ENCODE measurements around the gene CD86. TPM values are rescaled to one million over a fixed set of nuclear protein-coding genes. Genes with fewer than 3 reads are reported as not detected.
A peak's percentile ranks its signal among the peaks of the same experiment; 100 is the strongest.

The CD86 gene
- total and polyA plus RNA-seq, 2 of the 8 experiments (the other 6 are each of a cell fraction or from before 2014, with no cell fraction given) = 0.12 to 0.30 TPM

GRCh38 chr3:122058294-122058693, 3.1 kb downstream of the CD86 start:
- Histone ChIP-seq H3K4me3 (ENCODE audit: extremely low read depth in 1 of 4, insufficient read depth in 2 of 4, low read depth in 3 of 4, low read length in 4 of 4) (no peak overlapping the region), H4K91ac (replicated peaks; ENCODE audit: insufficient read length, low read length) (no peak overlapping the region), H2BK120ac (replicated peaks; ENCODE audit: low read depth, low read length) (no peak overlapping the region), H3K4ac (replicated peaks; ENCODE audit: insufficient read length, low read depth, low read length) (no peak overlapping the region), H4K8ac (ENCODE audit: extremely low read depth, insufficient read depth, low read length) (no peak overlapping the region), H2BK15ac (ENCODE audit: low read length) (no peak overlapping the region), H3K18ac (ENCODE audit: extremely low read depth, low read length) (no peak overlapping the region), H2BK5ac (ENCODE audit: low read depth, low read length) (no peak overlapping the region), H3K27me3 (replicated peaks in 1 of 4; ENCODE audit: control insufficient read depth in 3 of 4, extremely low read depth in 1 of 4, insufficient read depth in 3 of 4, low read length in 3 of 4) (no peaks in the 10 kb centered on the region), H3K79me1 (ENCODE audit: low read depth, low read length) (no peaks in the 10 kb centered on the region), H3K9me3 (ENCODE audit: insufficient read depth in 2 of 2, low read depth in 1 of 2, low read length in 1 of 2) (no peaks in the 10 kb centered on the region), H3K9ac (replicated peaks in 1 of 4; ENCODE audit: extremely low read depth in 1 of 4, low read depth in 3 of 4, low read length in 3 of 4) (no peak overlapping the region), H4K20me1 (replicated peaks in 1 of 2; ENCODE audit: control insufficient read depth in 1 of 2, insufficient read depth in 2 of 2, low read length in 2 of 2) (no peaks in the 10 kb centered on the region), H3K23ac (ENCODE audit: insufficient read length) (no peak overlapping the region), H2AK5ac (ENCODE audit: low read depth, low read length) (no peak overlapping the region), H3K36me3 (ENCODE audit: control insufficient read depth in 2 of 4, insufficient read depth in 4 of 4, low read length in 3 of 4) (no peaks in the 10 kb centered on the region), H3K14ac (ENCODE audit: insufficient read length) (no peak overlapping the region), H3K27ac (ENCODE audit: low read depth, low read length) (no peak overlapping the region), H3K79me2 (ENCODE audit: control insufficient read depth in 1 of 2, insufficient read depth in 2 of 2, low read length in 2 of 2) (no peaks in the 10 kb centered on the region), H2BK12ac (ENCODE audit: low read depth, low read length) (0 out of 2 replicates have a peak overlapping the region, but pooled peaks have one; percentile 33), H2AFZ (ENCODE audit: low read length) (no peak overlapping the region), H3K4me1 (replicated peaks in 1 of 4; ENCODE audit: control insufficient read depth in 3 of 4, insufficient read depth in 4 of 4, low read length in 3 of 4) (no peaks in the 10 kb centered on the region), H4K5ac (ENCODE audit: insufficient read length, low read depth, low read length) (no peak overlapping the region), H3K56ac (replicated peaks; ENCODE audit: insufficient read length, low read depth, low read length) (peak overlapping the region; percentile 14), H2BK20ac (ENCODE audit: low read length) (no peak overlapping the region), H3K23me2 (ENCODE audit: low read depth, low read length) (no peaks in the 10 kb centered on the region; the same call in 1 of the 2 replicates), H3K4me2 (ENCODE audit: insufficient read depth in 1 of 2, low read depth in 2 of 2, low read length in 2 of 2) (no peak overlapping the region)
- FAIRE-seq (no peak), DNase-seq (ENCODE audit: low read depth in 1 of 2, low spot score in 2 of 2) (no peak)
- POLR2A ChIA-PET (ENCODE audit: partially characterized antibody) = no interaction called here
- 92% methylated on average over 1 of the region's 1 CpG; no CpG with 5 or more reads in 1 of the 2 experiments for WGBS, 2 experiments (ENCODE audit: extremely low coverage in 1 of 2, insufficient coverage in 1 of 2, insufficient read length in 1 of 2, insufficient replicate concordance in 2 of 2, low coverage in 1 of 2, low lambda C conversion rate in 2 of 2, missing lambda C conversion rate in 1 of 2)
- no peak for TF ChIP-seq RBBP5 (IDR thresholded peaks at IDR 0.05; ENCODE audit: borderline replicate concordance, low read depth, low read length)
- TF ChIP-seq CTCF (IDR thresholded peaks at IDR 0.05; ENCODE audit: control extremely low read depth in 1 of 3, insufficient read depth in 1 of 3, low read depth in 1 of 3, low read length in 3 of 3) = no peak
- no peak for TF ChIP-seq ATF2 (IDR thresholded peaks at IDR 0.05; ENCODE audit: low read length)
- CTCF ChIA-PET (ENCODE audit: partially characterized antibody) = interaction anchor here (0.5 to 0.8 kb wide), 2 partner anchors 62 to 335 kb away, joined by 3 read pairs; no protein-coding TSS in a partner anchor
